GM19438 (cell line): ENCODE data around the gene COL9A3.

Source experiments
- ATAC-seq: cut with Tn5 transposase; IDR thresholded peaks from one replicate; pipeline ENCODE4 v1.9.1; 2021; ENCODE audit warnings: low read depth; ENCODE audit not compliant: unreplicated experiment

Gene COL9A3

GRCh38 chr20:62816884-62817873 is at the start of gene COL9A3:
Gene COL9A3 (plus strand): TSS chr20:62817050. CDS start chr20:62817065, 15 bp downstream.
- ATAC-seq: no peak

- no peak for ATAC-seq
Observed at GRCh38 chr20:62768234-62768546, 48.7 kb upstream of the COL9A3 start.

GRCh38 chr20:62768551-62769287 is 48.1 kb upstream of the COL9A3 start:
- ATAC-seq: no peak

- no peak for ATAC-seq
Observed at GRCh38 chr20:62769346-62770071, 47.3 kb upstream of the COL9A3 start.

GRCh38 chr20:62770111-62770910 is 46.5 kb upstream of the COL9A3 start:
- ATAC-seq: no peak

GRCh38 chr20:62770916-62771315 is 45.9 kb upstream of the COL9A3 start:
- ATAC-seq: no peak

- no peak for ATAC-seq
Observed at GRCh38 chr20:62771396-62772102, 45.3 kb upstream of the COL9A3 start.

- ATAC-seq: no peak
Observed at GRCh38 chr20:62772103-62772611, 44.7 kb upstream of the COL9A3 start.

GRCh38 chr20:62772619-62772989 is 44.2 kb upstream of the COL9A3 start:
- ATAC-seq: no peak

GRCh38 chr20:62772990-62773844 is 43.6 kb upstream of the COL9A3 start:
- ATAC-seq: no peak

- ATAC-seq: no peak
Observed at GRCh38 chr20:62773845-62774714, 42.8 kb upstream of the COL9A3 start.

GRCh38 chr20:62774762-62775161 is 42.1 kb upstream of the COL9A3 start:
- no peak for ATAC-seq

- no peak for ATAC-seq
Observed at GRCh38 chr20:62775206-62775605, 41.6 kb upstream of the COL9A3 start.

- ATAC-seq: no peak
Observed at GRCh38 chr20:62776035-62776691, 40.7 kb upstream of the COL9A3 start.

- no peak for ATAC-seq
Observed at GRCh38 chr20:62776692-62777527, 39.9 kb upstream of the COL9A3 start.

GRCh38 chr20:62777528-62777830 is 39.4 kb upstream of the COL9A3 start:
- no peak for ATAC-seq
